Sigmoid colon (tissue), 4 donors: Measurements from ENCODE around the gene FAM174B.

Experiments
- POLR2AphosphoS5 ChIP-seq, 4 donors: sonication (generic); formaldehyde crosslinking; IDR thresholded peaks; one replicate each; pipeline ENCODE4 v1.6.1; 2017; ENCODE audit warnings: antibody characterized with exemption in 4 of 4
- TF ChIP-seq, protein P1 (sequence below), 4 experiments: fragments of 450-650 bp in 3 of 4; fragments of 200-600 bp in 1 of 4; IDR thresholded peaks; one replicate each; pipeline ENCODE4 v1.5.1; 2016 to 2019; ENCODE audit warnings: antibody characterized with exemption in 4 of 4, mild to moderate bottlenecking in 3 of 4, moderate library complexity in 2 of 4

DNA sequence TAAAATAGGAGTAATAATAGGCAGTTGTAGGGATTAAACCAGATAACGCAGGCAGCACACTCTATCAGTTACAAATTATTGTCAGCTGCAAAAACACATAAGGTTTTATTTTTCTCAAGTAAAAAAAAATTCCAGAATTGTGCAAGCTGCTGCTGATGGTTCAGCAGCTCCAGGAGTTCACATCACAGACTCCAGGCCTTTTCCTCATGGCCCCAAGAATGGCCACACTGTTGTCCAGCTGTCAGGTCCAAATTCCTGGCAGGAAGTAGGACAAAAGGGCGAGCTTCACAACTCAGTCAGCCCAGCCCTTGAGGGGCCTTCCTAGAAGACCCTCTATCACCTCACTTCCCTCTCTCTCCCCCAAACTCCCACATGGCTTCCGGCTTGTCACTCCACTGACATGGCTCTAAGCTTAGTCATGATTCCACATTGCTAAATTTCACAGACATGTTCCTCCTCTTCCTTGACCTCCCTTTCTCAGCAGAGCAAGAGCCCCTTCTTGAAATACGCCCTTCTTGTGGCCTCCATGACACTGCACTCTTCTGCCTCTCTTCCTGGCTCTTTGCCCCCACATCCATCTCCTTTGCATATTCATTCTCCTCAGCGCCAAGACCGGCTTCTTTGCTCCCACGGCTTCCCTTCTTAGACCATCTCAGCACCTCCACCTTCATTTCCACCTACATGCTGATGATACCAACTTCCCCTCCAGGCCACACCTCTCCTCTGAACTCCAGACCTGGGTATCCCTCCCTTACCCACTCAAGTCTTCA is 27.4 kb upstream of the FAM174B start:
- TF ChIP-seq POLR2AphosphoS5 (IDR thresholded peaks at IDR 0.05), result no peak
- TF ChIP-seq, protein P1, sequence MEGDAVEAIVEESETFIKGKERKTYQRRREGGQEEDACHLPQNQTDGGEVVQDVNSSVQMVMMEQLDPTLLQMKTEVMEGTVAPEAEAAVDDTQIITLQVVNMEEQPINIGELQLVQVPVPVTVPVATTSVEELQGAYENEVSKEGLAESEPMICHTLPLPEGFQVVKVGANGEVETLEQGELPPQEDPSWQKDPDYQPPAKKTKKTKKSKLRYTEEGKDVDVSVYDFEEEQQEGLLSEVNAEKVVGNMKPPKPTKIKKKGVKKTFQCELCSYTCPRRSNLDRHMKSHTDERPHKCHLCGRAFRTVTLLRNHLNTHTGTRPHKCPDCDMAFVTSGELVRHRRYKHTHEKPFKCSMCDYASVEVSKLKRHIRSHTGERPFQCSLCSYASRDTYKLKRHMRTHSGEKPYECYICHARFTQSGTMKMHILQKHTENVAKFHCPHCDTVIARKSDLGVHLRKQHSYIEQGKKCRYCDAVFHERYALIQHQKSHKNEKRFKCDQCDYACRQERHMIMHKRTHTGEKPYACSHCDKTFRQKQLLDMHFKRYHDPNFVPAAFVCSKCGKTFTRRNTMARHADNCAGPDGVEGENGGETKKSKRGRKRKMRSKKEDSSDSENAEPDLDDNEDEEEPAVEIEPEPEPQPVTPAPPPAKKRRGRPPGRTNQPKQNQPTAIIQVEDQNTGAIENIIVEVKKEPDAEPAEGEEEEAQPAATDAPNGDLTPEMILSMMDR (IDR thresholded peaks at IDR 0.05), result no peak
